OCI-LY3 (cell line): ENCODE results near the gene SPEF2.
"Not testable (repeated sequence)": the region's sequence is repeated elsewhere in the genome, so short reads cannot be mapped to it uniquely, and the experiment has no call there.

Experiments used
- H2AFZ ChIP-seq: fragments of 200-600, 300-600 bp; shearing (Covaris generic); 2 replicates; pipeline ENCODE4 v1.6.0; 2014; ENCODE audit warnings: antibody characterized with exemption, low read depth, low read length
- H3K27ac ChIP-seq: fragments of 200-600, 300-600 bp; sonication (generic); 2 replicates; pipeline ENCODE4 v1.5.1; 2014; ENCODE audit warnings: mild to moderate bottlenecking, low read length, moderate library complexity, mixed read lengths
- H3K27me3 ChIP-seq: fragments of 200-600, 300-600 bp; sonication (generic); 2 replicates; pipeline ENCODE4 v1.6.1; 2014; ENCODE audit warnings: low read depth, low read length, mixed read lengths
- H3K36me3 ChIP-seq: fragments of 200-600, 300-600 bp; sonication (generic); replicated peaks from 2 replicates; pipeline ENCODE3; 2014; ENCODE audit warnings: low read depth, low read length, mixed read lengths
- H3K4me1 ChIP-seq: fragments of 300-600, 200-600 bp; sonication (generic); 2 replicates; pipeline ENCODE4 v1.6.1; 2014; ENCODE audit warnings: low read length, mixed read lengths
- H3K4me2 ChIP-seq: fragments of 200-600, 300-600 bp; sonication (generic); 2 replicates; pipeline ENCODE4 v1.6.1; 2014; ENCODE audit warnings: low read length, mixed read lengths
- H3K4me3 ChIP-seq: fragments of 300-600, 200-600 bp; sonication (generic); 2 replicates; pipeline ENCODE4 v1.5.1; 2014; ENCODE audit warnings: antibody characterized with exemption, mild to moderate bottlenecking, low read length, moderate library complexity
- H3K79me2 ChIP-seq: fragments of 300-600, 200-600 bp; shearing (Covaris generic); 2 replicates; pipeline ENCODE4 v1.6.1; 2014; ENCODE audit warnings: mild to moderate bottlenecking, low read length, mixed read lengths
- H3K9ac ChIP-seq: fragments of 300-600, 200-600 bp; shearing (Covaris generic); 2 replicates; pipeline ENCODE4 v1.6.0; 2014; ENCODE audit warnings: mild to moderate bottlenecking, low read length, moderate library complexity
- H3K9me3 ChIP-seq: fragments of 200-600, 300-600 bp; shearing (Covaris generic); 2 replicates; pipeline ENCODE4 v1.6.1; 2014; ENCODE audit warnings: low read length, mixed read lengths; ENCODE audit not compliant: insufficient read depth
- H4K20me1 ChIP-seq: fragments of 200-600, 300-600 bp; sonication (generic); 2 replicates; pipeline ENCODE4 v1.6.1; 2016; ENCODE audit warnings: low read length, mixed read lengths; ENCODE audit not compliant: insufficient read depth
- EZH2phosphoT487 ChIP-seq: fragments of 200-600 bp; shearing (Covaris generic); IDR thresholded peaks from 2 replicates; pipeline ENCODE4 v1.6.1; 2018; ENCODE audit warnings: antibody characterized with exemption, mixed run types, low read depth
- TF ChIP-seq, protein P1 (sequence below): fragments of 200-600, 300-600 bp; sonication (generic); IDR thresholded peaks from 2 replicates; pipeline ENCODE4 v1.5.1; 2014; ENCODE audit warnings: antibody characterized with exemption, low read length, low read depth

The SPEF2 gene

DNA sequence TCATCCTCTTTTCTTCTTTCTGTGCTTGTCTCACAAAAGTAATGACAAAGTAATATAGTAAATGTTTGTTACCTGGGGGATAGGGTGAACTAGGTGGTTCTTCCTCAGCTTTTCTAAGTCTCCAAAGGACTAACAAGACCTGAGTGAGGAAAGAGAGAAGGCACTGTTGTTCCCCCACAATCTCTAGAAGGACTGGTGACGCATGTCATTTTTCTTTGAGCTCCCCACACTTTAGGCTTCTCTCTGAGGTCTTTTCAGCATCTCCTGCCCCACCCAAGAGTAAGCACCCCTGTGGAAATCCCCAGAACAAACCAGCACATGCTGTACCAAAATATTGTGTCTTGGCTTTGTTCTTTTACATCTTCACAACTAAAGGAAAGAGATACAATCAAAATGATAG, 236.6 kb downstream of the SPEF2 start:
- Histone ChIP-seq H3K27ac (no peak overlapping the region), H3K4me3 (no peak overlapping the region), H3K36me3 (no peaks in the 10 kb centered on the region), H4K20me1 (no peaks in the 10 kb centered on the region), H3K9ac (no peak overlapping the region), H3K4me2 (no peak overlapping the region), H3K27me3 (no peaks in the 10 kb centered on the region), H3K9me3 (no peaks in the 10 kb centered on the region), H3K79me2 (no peaks in the 10 kb centered on the region), H3K4me1 (peaks cover 32% of the 10 kb centered on the region), H2AFZ (no peak overlapping the region)
- no peak for TF ChIP-seq EZH2phosphoT487
- TF ChIP-seq, protein P1, sequence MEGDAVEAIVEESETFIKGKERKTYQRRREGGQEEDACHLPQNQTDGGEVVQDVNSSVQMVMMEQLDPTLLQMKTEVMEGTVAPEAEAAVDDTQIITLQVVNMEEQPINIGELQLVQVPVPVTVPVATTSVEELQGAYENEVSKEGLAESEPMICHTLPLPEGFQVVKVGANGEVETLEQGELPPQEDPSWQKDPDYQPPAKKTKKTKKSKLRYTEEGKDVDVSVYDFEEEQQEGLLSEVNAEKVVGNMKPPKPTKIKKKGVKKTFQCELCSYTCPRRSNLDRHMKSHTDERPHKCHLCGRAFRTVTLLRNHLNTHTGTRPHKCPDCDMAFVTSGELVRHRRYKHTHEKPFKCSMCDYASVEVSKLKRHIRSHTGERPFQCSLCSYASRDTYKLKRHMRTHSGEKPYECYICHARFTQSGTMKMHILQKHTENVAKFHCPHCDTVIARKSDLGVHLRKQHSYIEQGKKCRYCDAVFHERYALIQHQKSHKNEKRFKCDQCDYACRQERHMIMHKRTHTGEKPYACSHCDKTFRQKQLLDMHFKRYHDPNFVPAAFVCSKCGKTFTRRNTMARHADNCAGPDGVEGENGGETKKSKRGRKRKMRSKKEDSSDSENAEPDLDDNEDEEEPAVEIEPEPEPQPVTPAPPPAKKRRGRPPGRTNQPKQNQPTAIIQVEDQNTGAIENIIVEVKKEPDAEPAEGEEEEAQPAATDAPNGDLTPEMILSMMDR, result no peak

DNA sequence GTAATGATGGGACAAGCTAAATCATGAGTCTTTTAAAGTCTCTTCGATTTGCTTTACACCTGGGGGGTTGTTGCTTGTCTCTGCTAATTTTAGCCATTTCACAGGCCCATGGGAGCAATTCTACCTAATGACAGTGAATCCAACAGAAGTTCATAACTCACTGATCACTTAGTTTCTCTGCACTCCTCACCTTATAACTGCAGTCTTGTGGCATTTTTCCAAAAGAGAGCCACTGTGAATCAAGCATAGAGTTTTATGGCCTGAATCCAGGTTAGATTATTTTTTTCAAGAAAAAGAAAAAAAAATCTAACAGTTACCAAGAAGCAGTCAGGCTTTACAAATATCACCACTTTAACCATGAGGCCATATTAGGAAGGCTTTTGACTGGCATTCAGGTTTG, 237.5 kb downstream of the SPEF2 start:
- Histone ChIP-seq H3K27me3 (no peaks in the 10 kb centered on the region), H3K4me3 (no peak overlapping the region), H3K4me1 (peaks cover 32% of the 10 kb centered on the region), H3K36me3 (no peaks in the 10 kb centered on the region), H3K79me2 (no peaks in the 10 kb centered on the region), H3K9me3 (no peaks in the 10 kb centered on the region), H3K9ac (no peak overlapping the region), H4K20me1 (no peaks in the 10 kb centered on the region), H3K4me2 (no peak overlapping the region), H2AFZ (no peak overlapping the region), H3K27ac (no peak overlapping the region)
- TF ChIP-seq, protein P1, result no peak
- no peak for TF ChIP-seq EZH2phosphoT487

DNA sequence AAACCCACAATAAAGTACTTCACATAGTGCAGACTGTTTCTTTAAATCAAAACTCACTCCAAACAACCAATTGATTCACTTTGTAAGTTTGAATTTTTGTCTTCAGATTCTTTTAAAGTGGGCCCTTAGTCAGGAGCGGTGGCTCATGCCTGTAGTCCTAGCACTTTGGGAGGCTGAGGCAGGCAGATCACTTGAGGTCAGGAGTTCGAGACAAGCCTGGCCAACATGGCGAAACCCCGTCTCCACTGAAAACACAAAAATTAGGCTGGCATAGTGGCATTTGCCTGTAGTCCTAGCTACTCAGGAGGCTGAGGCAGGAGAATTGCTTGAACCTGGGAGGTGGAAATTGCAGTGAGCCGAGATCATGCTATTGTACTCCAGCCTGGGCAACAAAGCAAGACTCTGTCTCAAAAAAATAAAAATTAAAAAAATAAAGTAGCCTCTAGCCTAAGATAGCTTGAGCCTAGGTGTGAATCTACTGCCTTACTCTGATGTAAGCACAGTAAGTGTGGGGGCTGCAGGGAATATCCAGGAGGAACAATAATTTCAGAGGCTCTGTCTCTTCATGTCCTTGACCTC, 238.6 kb downstream of the SPEF2 start:
- not testable (repeated sequence) for H4K20me1 ChIP-seq, H3K9me3 ChIP-seq, H3K36me3 ChIP-seq, H3K9ac ChIP-seq, H3K79me2 ChIP-seq, H3K4me3 ChIP-seq, H3K27me3 ChIP-seq, H3K4me2 ChIP-seq, H3K27ac ChIP-seq, H2AFZ ChIP-seq
- peaks cover 32% of the 10 kb centered on the region for H3K4me1 ChIP-seq

DNA sequence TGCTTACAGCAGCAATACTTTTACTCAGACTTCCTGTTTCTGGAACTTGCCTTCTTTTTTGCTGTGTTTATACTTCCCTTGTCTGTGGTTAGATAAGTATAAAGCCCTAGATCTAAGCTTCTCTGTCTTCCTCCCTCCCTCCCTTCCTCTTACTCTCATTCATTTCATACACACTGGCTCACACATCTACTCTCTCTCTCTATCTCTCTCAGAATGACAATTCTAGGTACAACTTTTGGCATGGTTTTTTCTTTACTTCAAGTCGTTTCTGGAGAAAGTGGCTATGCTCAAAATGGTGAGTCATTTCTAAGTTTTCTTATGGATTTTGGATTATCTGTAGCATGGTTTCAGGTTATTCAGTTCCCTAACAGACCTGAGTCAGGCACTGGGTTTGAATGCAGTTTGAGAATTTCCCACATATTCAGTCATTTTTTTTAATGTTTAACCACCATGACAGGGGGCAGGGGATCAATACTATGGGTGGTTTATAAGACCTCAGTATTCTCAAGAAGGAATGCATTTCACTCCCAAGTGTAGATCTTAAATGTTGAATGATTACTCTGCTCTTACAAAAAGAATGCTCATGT, 239.2 kb downstream of the SPEF2 start, which contains the start of gene IL7R:
IL7R (plus strand) TSS at position 127 of the 587 bp plus-strand sequence; CDS start at position 214, 87 bp downstream.
- Histone ChIP-seq H3K9ac (no peak within 1 kb of the TSS), H3K36me3 (no peaks in the 10 kb centered on the region), H4K20me1 (no peaks in the 10 kb centered on the region), H2AFZ (no peak within 1 kb of the TSS), H3K4me2 (no peak within 1 kb of the TSS; the same call in 1 of the 2 replicates), H3K4me3 (no peak within 1 kb of the TSS), H3K4me1 (peaks cover 30% of the 10 kb centered on the region), H3K79me2 (no peaks in the 10 kb centered on the region), H3K27ac (no peak within 1 kb of the TSS), H3K9me3 (no peaks in the 10 kb centered on the region), H3K27me3 (no peaks in the 10 kb centered on the region)
- no peak for TF ChIP-seq EZH2phosphoT487
- TF ChIP-seq, protein P1, result no peak
